GM19372 (cell line): ENCODE data around the gene TPGS1.
A peak's percentile ranks its signal among the peaks of the same experiment; 100 is the strongest.
"Not testable (repeated sequence)": the region's sequence is repeated elsewhere in the genome, so short reads cannot be mapped to it uniquely, and the experiment has no call there.

ENCODE experiments used
- ATAC-seq: cut with Tn5 transposase; IDR thresholded peaks from one replicate; pipeline ENCODE4 v1.9.1; 2021; ENCODE audit warnings: mild to moderate bottlenecking, low read depth, moderate library complexity; ENCODE audit not compliant: unreplicated experiment

The TPGS1 gene

GRCh38 chr19:475360-475759, 31.9 kb upstream of the TPGS1 start:
- no peak for ATAC-seq

GRCh38 chr19:478236-478903, 28.9 kb upstream of the TPGS1 start:
- ATAC-seq: no peak

DNA sequence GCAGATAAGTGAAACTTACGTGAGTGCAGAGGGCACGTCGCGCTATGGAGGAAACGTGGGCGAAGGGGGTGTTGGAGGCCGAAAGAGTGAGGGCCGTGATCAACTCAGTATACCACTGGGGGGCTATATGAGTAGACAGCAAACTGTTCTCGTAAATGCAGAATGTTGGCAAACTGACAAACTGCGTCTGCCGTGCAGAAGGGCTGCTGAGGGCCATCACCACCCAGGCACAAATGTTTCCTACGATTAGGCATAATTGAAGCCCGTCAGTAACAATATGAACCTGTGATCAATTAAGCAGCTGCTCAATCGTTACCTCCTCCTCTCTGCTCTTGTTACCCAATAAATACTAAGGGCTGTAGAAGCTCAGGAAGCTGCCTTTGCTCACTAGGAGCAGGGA, 28.3 kb upstream of the TPGS1 start:
- no peak for ATAC-seq

GRCh38 chr19:480016-480855, 27.1 kb upstream of the TPGS1 start:
- no peak for ATAC-seq

- ATAC-seq: not testable (repeated sequence)
Measured at GRCh38 chr19:481100-481499, 26.2 kb upstream of the TPGS1 start.

- no peak for ATAC-seq
Measured at GRCh38 chr19:482186-483041, 24.9 kb upstream of the TPGS1 start.

- no peak for ATAC-seq
Measured at GRCh38 chr19:483332-484072, 23.8 kb upstream of the TPGS1 start.

- no peak for ATAC-seq
Measured at GRCh38 chr19:484494-484893, 22.8 kb upstream of the TPGS1 start.

DNA sequence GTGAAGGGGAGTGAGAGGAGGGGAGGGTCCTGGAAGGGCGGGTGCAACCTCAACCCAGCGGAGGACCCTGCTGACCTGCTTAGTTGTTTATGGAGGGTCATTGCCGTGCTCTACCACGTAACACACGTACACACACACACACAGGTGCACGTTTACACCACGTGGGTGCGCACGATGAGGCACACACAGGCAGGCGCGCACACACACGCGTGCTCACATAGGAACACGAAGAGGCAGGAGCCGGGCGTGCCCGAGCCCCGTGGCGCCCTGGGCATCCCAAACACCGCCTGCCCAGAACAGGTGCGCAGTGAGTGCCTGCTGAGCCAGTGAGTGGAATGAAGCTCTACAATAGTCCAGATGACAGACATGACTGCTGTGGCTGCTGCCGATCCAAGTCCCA, 22.2 kb upstream of the TPGS1 start:
- no peak for ATAC-seq

DNA sequence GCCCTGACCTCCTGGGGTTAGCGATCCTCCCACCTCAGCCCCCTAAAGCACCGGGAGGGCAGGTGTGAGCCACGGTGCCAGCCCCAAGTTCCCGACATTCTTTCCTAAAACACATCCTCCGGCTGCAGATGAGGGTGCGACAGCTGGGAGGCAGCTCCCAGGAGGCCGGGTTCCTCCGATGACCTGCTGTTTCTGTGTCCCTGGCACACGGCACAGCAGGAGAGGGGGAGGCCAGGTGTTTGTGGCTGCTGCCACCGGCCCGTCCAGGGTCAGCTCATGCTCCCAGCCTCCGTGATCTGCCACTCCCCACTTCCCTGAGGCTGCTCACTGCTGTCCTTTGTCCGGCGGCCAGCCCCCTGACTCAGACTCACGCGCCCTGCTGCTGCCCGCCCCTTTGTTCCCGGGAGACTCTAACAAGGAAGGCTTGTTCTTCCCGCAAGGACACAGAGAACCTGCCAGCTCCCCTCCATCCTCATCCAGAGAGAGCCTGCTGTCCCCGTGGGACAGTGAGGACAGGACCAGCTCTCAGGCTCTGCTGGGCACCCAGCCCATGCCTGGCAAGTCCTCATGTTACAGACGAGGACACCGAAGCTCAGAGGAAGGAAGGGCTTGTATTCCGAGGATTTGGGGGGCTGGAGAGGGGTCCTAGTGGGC, 21.6 kb upstream of the TPGS1 start:
- ATAC-seq: no peak

DNA sequence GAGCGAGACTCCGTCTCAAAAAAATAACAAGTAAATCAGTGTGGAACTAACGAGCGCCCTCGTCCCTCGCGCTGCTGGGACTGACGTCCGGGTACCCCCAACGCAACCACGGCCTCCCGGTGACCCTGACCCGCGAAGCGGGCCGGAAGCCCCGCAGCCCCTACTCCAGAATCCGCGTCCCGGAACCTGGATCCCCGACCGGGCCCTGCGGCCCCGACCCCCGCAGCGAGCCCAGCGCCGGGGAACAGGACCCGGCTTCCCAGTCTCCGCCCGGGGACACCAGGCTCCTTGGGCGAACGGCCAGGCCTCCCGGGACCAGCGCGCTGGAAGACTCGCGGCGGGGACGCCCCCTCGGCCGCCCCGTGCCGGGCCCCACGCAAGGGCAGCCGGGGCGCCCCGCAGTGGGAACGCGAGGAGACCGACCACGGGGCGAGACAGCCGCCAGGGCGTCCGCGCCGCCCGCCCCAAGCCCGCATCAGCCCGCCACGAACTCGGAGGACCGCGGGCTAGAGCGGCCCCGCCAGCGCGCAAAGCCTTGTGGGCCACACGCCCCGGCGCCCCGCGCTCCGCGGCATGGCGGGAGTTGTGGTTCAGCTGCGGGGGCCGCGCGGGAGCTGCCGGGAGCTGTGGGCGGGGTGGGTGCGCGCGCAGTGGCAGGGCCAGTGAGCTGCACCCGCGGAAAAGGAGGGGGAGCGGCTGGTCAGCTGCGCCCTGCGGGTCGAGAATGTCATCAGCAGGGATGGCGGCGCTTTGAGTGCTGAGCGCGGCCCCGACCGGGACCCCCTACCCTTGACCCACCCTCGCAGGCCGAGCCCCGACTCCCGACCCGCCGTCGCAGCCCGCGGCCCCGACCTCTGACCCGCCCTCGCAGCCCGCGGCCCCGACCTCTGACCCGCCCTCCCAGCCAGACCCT, 18.5 kb upstream of the TPGS1 start:
- ATAC-seq: peak; percentile 86

DNA sequence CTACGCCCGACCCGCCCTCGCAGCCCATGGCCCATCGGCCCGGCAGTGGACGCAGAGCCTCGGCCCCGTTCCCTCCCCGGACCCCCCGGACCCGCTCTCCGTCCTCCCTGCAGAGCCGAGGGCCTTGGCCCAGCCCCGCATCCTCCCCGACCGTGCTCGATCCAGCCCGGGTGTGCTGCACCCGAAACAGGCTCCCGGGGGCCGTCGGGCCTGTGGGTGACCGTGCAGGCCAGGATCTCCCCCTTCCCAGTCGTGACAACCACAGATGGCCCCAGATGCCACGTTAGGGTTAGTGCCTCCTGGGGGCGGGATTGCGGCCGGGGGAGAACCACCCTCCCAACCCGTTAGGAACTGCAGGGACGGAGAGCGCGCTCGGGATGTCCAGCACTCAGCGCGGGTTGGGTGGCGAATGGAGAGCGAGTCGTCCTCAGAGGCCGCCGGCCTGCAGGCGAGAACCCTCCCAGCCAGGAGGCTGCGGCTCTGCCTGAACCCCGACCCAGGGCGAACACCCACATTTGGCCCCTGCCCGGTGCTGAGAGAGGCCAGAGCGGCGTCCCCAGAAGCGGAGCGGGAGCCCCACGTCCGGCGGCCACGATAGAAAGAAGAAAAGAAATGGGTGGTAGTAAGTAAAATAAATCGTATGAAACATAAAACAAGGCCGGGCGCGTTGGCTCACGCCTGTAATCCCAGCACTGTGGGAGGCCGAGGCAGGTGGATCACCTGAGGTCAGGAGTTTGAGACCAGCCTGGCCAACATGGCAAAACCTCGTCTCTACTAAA, 17.7 kb upstream of the TPGS1 start:
- ATAC-seq: no peak

DNA sequence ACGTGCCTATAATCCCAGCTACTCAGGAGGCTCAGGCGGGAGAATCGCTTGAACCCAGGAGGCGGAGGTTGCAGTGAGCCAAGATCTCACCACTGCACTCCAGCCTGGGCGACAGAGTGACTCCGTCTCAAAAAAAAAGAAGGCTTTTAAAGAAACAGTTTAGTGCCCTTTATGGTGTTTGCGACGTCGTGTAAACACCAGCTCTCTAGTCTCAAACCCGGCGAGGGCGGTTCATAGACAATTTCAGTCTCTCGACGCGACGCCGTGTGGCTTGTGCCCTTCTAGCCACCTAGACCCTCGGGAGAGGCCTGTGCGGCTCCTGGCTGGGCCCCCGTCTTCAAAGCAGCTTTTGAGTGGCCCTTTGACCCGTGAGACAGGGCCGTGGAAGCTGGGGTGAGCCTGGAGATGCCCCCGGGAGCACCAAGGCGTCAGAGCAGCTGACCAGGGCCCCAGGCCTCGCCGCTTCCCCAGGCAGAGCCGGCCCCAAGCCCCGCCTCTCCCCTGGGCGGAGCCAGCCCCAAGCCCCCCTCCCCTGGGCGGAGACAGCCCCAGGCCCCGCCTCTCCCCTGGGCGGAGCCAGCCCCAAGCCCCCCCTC, 16.1 kb upstream of the TPGS1 start:
- ATAC-seq: no peak

GRCh38 chr19:492091-492531, 15.2 kb upstream of the TPGS1 start:
- no peak for ATAC-seq

DNA sequence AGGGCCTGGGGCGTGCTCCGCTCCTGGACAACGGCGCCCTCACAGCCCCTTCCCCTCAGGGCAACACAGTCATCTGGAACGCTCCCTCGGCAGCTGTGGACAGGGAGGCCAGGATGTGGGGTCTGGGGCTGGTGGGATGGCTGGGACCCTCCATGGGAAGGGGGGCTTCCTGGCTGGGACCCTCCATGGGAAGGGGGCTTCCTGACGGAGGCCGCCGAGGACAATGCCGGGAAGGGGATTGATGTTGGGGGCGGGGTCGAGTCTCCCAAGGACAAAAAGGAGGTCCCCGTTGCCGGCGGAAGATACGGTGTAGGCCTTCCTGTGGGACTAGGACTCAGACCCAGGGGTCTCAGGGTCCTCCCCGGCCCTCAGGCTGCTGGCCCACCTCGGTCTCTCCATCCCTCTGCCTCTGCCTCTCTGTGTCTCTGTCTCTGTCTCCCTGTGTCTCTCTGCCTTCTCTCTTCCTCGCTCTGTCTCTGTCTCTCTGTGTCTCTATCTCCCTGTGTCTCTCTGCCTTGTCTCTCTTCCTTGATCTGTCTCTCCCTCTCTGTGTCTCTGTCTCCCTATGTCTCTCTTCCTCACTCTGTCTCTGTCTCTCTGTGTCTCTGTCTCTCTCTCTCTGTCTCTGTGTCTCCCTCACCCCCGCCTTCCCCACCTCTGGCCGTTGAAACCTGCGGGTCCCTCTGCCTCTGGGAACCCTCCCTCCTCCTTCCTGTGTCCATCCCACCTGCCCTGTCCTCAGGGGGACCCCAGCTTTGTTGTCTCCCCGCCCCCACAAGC, 13.7 kb upstream of the TPGS1 start:
- ATAC-seq: no peak

- ATAC-seq: no peak
Measured at GRCh38 chr19:494171-495080, 12.9 kb upstream of the TPGS1 start.
